SIG-M5 (cell line): ENCODE measurements around the gene CNPY3.

Experiments used
- DNase-seq: peaks from one replicate; lab custom pipeline; 2025; lab: John Stamatoyannopoulos, UW

The CNPY3 gene

GRCh38 chr6:42960243-42961019 is 31.2 kb downstream of the CNPY3 start, which contains the start of gene GNMT:
Gene GNMT (plus strand): TSS chr6:42960754. CDS start chr6:42960768, 14 bp downstream.
- DNase-seq = no peak

- no peak for DNase-seq
These were observed 31.8 kb downstream of the CNPY3 start for GRCh38 chr6:42961020-42961470.

- no peak for DNase-seq
These were observed 32.8 kb downstream of the CNPY3 start for GRCh38 chr6:42962096-42962495.

- no peak for DNase-seq
These were observed 33.4 kb downstream of the CNPY3 start for GRCh38 chr6:42962502-42963178.

GRCh38 chr6:42963179-42963854 is 34.0 kb downstream of the CNPY3 start:
- DNase-seq = no peak

GRCh38 chr6:42963855-42964605 is 34.8 kb downstream of the CNPY3 start:
- no peak for DNase-seq

GRCh38 chr6:42966571-42966970 is 37.3 kb downstream of the CNPY3 start:
- no peak for DNase-seq

GRCh38 chr6:42967228-42967627 is 37.9 kb downstream of the CNPY3 start:
- DNase-seq = no peak

GRCh38 chr6:42968126-42968701 is 38.9 kb downstream of the CNPY3 start:
- DNase-seq = no peak

- no peak for DNase-seq
These were observed 39.5 kb downstream of the CNPY3 start for GRCh38 chr6:42968783-42969182.

- DNase-seq = no peak
These were observed 40.2 kb downstream of the CNPY3 start for GRCh38 chr6:42969431-42969830.

- no peak for DNase-seq
These were observed 40.7 kb downstream of the CNPY3 start for GRCh38 chr6:42969934-42970333.

GRCh38 chr6:42970871-42971612 is 41.8 kb downstream of the CNPY3 start:
- no peak for DNase-seq

GRCh38 chr6:42971746-42972327 is 42.6 kb downstream of the CNPY3 start:
- no peak for DNase-seq

- no peak for DNase-seq
These were observed 44.6 kb downstream of the CNPY3 start for GRCh38 chr6:42973926-42974325.

GRCh38 chr6:42974919-42975505 is 45.7 kb downstream of the CNPY3 start:
- no peak for DNase-seq

- no peak for DNase-seq
These were observed 49.2 kb downstream of the CNPY3 start for GRCh38 chr6:42978487-42978838.

- peak; percentile 53 for DNase-seq
These were observed 49.7 kb downstream of the CNPY3 start, which contains the start of gene PEX6 for GRCh38 chr6:42978839-42979522. Gene PEX6 (minus strand): TSS chr6:42979181. CDS start chr6:42979150, 31 bp downstream.

- DNase-seq = no peak
These were observed 50.4 kb downstream of the CNPY3 start for GRCh38 chr6:42979523-42980177.
